ENCODE data around the gene GDAP2. TPM values are rescaled to one million over a fixed set of nuclear protein-coding genes. Genes with fewer than 3 reads are reported as not detected.
A peak's percentile ranks its signal among the peaks of the same experiment; 100 is the strongest.

The GDAP2 gene
- total RNA-seq, 1 donor from 2014 or later: 20.8 TPM

GRCh38 chr1:117826119-117826518, 103.3 kb downstream of the GDAP2 start:
- Histone ChIP-seq H3K36me3 (ENCODE audit: control insufficient read depth, insufficient read depth, low read length) (no peaks in the 10 kb centered on the region), H3K27me3 (ENCODE audit: control insufficient read depth, insufficient read depth, low read length) (no peaks in the 10 kb centered on the region), H3K4me3 (ENCODE audit: low read depth, low read length) (no peak overlapping the region)
- FAIRE-seq (no peak), DNase-seq (ENCODE audit: low read depth) (no peak)
- TF ChIP-seq, protein P1, sequence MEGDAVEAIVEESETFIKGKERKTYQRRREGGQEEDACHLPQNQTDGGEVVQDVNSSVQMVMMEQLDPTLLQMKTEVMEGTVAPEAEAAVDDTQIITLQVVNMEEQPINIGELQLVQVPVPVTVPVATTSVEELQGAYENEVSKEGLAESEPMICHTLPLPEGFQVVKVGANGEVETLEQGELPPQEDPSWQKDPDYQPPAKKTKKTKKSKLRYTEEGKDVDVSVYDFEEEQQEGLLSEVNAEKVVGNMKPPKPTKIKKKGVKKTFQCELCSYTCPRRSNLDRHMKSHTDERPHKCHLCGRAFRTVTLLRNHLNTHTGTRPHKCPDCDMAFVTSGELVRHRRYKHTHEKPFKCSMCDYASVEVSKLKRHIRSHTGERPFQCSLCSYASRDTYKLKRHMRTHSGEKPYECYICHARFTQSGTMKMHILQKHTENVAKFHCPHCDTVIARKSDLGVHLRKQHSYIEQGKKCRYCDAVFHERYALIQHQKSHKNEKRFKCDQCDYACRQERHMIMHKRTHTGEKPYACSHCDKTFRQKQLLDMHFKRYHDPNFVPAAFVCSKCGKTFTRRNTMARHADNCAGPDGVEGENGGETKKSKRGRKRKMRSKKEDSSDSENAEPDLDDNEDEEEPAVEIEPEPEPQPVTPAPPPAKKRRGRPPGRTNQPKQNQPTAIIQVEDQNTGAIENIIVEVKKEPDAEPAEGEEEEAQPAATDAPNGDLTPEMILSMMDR (IDR thresholded peaks at IDR 0.05; ENCODE audit: insufficient read depth, low read length, severe bottlenecking): no peak

GRCh38 chr1:117825414-117825813, 104.0 kb downstream of the GDAP2 start:
- H3K4me3 ChIP-seq (ENCODE audit: low read depth, low read length): no peak overlapping the region
- H3K36me3 ChIP-seq (ENCODE audit: control insufficient read depth, insufficient read depth, low read length): no peaks in the 10 kb centered on the region
- FAIRE-seq (no peak), DNase-seq (ENCODE audit: low read depth) (no peak)
- no peaks in the 10 kb centered on the region for H3K27me3 ChIP-seq (ENCODE audit: control insufficient read depth, insufficient read depth, low read length)
- TF ChIP-seq, protein P1 (IDR thresholded peaks at IDR 0.05; ENCODE audit: insufficient read depth, low read length, severe bottlenecking): no peak

GRCh38 chr1:117824616-117825015, 104.8 kb downstream of the GDAP2 start:
- Histone ChIP-seq H3K27me3 (ENCODE audit: control insufficient read depth, insufficient read depth, low read length) (no peaks in the 10 kb centered on the region), H3K4me3 (ENCODE audit: low read depth, low read length) (no peak overlapping the region), H3K36me3 (ENCODE audit: control insufficient read depth, insufficient read depth, low read length) (no peaks in the 10 kb centered on the region)
- DNase-seq (ENCODE audit: low read depth) (no peak), FAIRE-seq (no peak)
- TF ChIP-seq, protein P1 (IDR thresholded peaks at IDR 0.05; ENCODE audit: insufficient read depth, low read length, severe bottlenecking): no peak

GRCh38 chr1:117821774-117822482, 107.5 kb downstream of the GDAP2 start:
- no peak overlapping the region for H3K4me3 ChIP-seq (ENCODE audit: low read depth, low read length)
- TF ChIP-seq, protein P1 (IDR thresholded peaks at IDR 0.05; ENCODE audit: insufficient read depth, low read length, severe bottlenecking): no peak
- no peaks in the 10 kb centered on the region for H3K27me3 ChIP-seq (ENCODE audit: control insufficient read depth, insufficient read depth, low read length)
- DNase-seq (ENCODE audit: low read depth): peak; percentile 94
- H3K36me3 ChIP-seq (ENCODE audit: control insufficient read depth, insufficient read depth, low read length): no peaks in the 10 kb centered on the region
- FAIRE-seq: no peak

DNA sequence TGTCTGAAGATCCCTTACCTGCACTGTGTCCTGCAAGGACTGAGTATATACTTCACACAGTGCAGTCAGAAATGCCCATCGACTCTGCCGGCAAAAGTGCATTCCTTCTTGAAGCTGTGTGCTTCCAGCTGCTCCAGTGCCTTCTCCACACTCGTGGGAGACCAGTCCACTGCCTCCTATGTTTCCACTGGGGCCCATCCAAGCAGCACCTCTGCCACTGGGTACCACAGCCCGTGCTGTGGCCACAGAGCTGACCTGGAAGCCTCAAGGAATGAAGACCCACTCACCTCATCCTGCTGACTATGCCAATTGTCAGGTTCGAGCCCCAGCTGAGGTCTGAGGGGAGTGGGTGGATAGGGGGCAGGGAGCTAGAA, 108.1 kb downstream of the GDAP2 start:
- TF ChIP-seq, protein P1 (IDR thresholded peaks at IDR 0.05; ENCODE audit: insufficient read depth, low read length, severe bottlenecking): no peak
- no peak overlapping the region for H3K4me3 ChIP-seq (ENCODE audit: low read depth, low read length)
- DNase-seq (ENCODE audit: low read depth): no peak
- no peak for FAIRE-seq
- no peaks in the 10 kb centered on the region for H3K36me3 ChIP-seq (ENCODE audit: control insufficient read depth, insufficient read depth, low read length)
- H3K27me3 ChIP-seq (ENCODE audit: control insufficient read depth, insufficient read depth, low read length): no peaks in the 10 kb centered on the region

Data from bronchial epithelial cell (primary cell).